ENCODE measurements around the gene ADH1B. TPM values are rescaled to one million over a fixed set of nuclear protein-coding genes. Genes with fewer than 3 reads are reported as not detected.

The ADH1B gene
- polyA plus RNA-seq, 3 donors: not detected

GRCh38 chr4:99314211-99314610 is 7.0 kb downstream of the ADH1B start:
- Histone ChIP-seq H3K9ac (ENCODE audit: insufficient read depth, low read length, poor library complexity, severe bottlenecking) (no peak overlapping the region), H2AFZ (ENCODE audit: insufficient read depth, low read depth, low read length, poor library complexity, severe bottlenecking) (no peak overlapping the region), H3K9me3 (replicated peaks in 1 of 2; ENCODE audit: control insufficient read depth in 1 of 2, insufficient read depth in 1 of 2, low read length in 2 of 2) (no peaks in the 10 kb centered on the region), H3K36me3 (replicated peaks in 1 of 2; ENCODE audit: control insufficient read depth in 1 of 2, insufficient read depth in 2 of 2, low read length in 2 of 2) (no peaks in the 10 kb centered on the region), H3K27ac (ENCODE audit: low read depth in 1 of 2, low read length in 2 of 2) (no peak overlapping the region), H4K20me1 (ENCODE audit: insufficient read depth, low read length) (no peaks in the 10 kb centered on the region), H3K27me3 (ENCODE audit: control insufficient read depth in 2 of 2, insufficient read depth in 2 of 2, low read length in 2 of 2) (no peaks in the 10 kb centered on the region), H3K79me2 (ENCODE audit: insufficient read depth, low read length) (no peaks in the 10 kb centered on the region), H3K4me1 (ENCODE audit: control insufficient read depth in 1 of 2, insufficient read depth in 2 of 2, low read length in 2 of 2) (no peaks in the 10 kb centered on the region), H3K4me2 (replicated peaks; ENCODE audit: extremely low read depth, low read length, poor library complexity, severe bottlenecking) (no peak overlapping the region), H3K4me3 (replicated peaks in 1 of 3; ENCODE audit: low read depth in 2 of 3, low read length in 3 of 3) (no peak overlapping the region)
- no peak overlapping the region for H3K4me3 Mint-ChIP-seq
- WGBS (ENCODE audit: insufficient coverage): no CpG with 5 or more reads among the region's 1 CpG
- H3K4me1 Mint-ChIP-seq: no peaks in the 10 kb centered on the region
- no peak overlapping the region for H3K27ac Mint-ChIP-seq
- intact Hi-C loops (cut with micrococcal nuclease): no loop called here
- DNase-seq: no peak
- H3K27me3 Mint-ChIP-seq (ENCODE audit: low read depth in 3 of 3): peaks cover 0 to 1% (median 0%) of the 10 kb centered on the region in 3 donors
- peaks cover 0 to 5% (median 3%) of the 10 kb centered on the region in 7 donors for H3K9me3 Mint-ChIP-seq
- no peak for TF ChIP-seq CTCF (IDR thresholded peaks at IDR 0.05)
- no peaks in the 10 kb centered on the region for H3K36me3 Mint-ChIP-seq

GRCh38 chr4:99310389-99310788 is 10.8 kb downstream of the ADH1B start:
- no peak for DNase-seq
- Mint-ChIP-seq H3K9me3 (peaks cover 0 to 7% (median 0%) of the 10 kb centered on the region in 7 donors), H3K36me3 (no peaks in the 10 kb centered on the region), H3K4me3 (no peak overlapping the region), H3K4me1 (no peaks in the 10 kb centered on the region), H3K27ac (no peak overlapping the region), H3K27me3 (ENCODE audit: low read depth in 3 of 3) (no peaks in the 10 kb centered on the region)
- H2AFZ ChIP-seq (ENCODE audit: insufficient read depth, low read depth, low read length, poor library complexity, severe bottlenecking): no peak overlapping the region
- no peak overlapping the region for H3K27ac ChIP-seq (ENCODE audit: low read depth in 1 of 2, low read length in 2 of 2)
- H3K4me3 ChIP-seq (replicated peaks in 1 of 3; ENCODE audit: low read depth in 2 of 3, low read length in 3 of 3): no peak overlapping the region
- no CpG with 5 or more reads among the region's 2 CpGs for WGBS (ENCODE audit: insufficient coverage)
- H3K79me2 ChIP-seq (ENCODE audit: insufficient read depth, low read length): no peaks in the 10 kb centered on the region
- no peaks in the 10 kb centered on the region for H3K27me3 ChIP-seq (ENCODE audit: control insufficient read depth in 2 of 2, insufficient read depth in 2 of 2, low read length in 2 of 2)
- no peak for TF ChIP-seq CTCF (IDR thresholded peaks at IDR 0.05)
- no peaks in the 10 kb centered on the region for H4K20me1 ChIP-seq (ENCODE audit: insufficient read depth, low read length)
- H3K9ac ChIP-seq (ENCODE audit: insufficient read depth, low read length, poor library complexity, severe bottlenecking): no peak overlapping the region
- H3K4me2 ChIP-seq (replicated peaks; ENCODE audit: extremely low read depth, low read length, poor library complexity, severe bottlenecking): no peak overlapping the region
- H3K36me3 ChIP-seq (replicated peaks in 1 of 2; ENCODE audit: control insufficient read depth in 1 of 2, insufficient read depth in 2 of 2, low read length in 2 of 2): no peaks in the 10 kb centered on the region
- intact Hi-C loops (cut with micrococcal nuclease): no loop called here
- H3K4me1 ChIP-seq (ENCODE audit: control insufficient read depth in 1 of 2, insufficient read depth in 2 of 2, low read length in 2 of 2): no peaks in the 10 kb centered on the region
- H3K9me3 ChIP-seq (replicated peaks in 1 of 2; ENCODE audit: control insufficient read depth in 1 of 2, insufficient read depth in 1 of 2, low read length in 2 of 2): peaks cover 0 to 7% of the 10 kb centered on the region in 2 donors

Data from CD14-positive monocyte (primary cell).